HEK293 (cell line): Measurements from ENCODE around the gene CCDC158.

ENCODE experiments used
- CTCF ChIA-PET: fragments of 350-600 bp; formaldehyde crosslinking; extraction: SDS; loops from one replicate; lab custom pipeline; 2021; ENCODE audit warnings: antibody characterized with exemption; lab: Yijun Ruan, JAX
- POLR2A ChIA-PET: fragments of 300-600 bp; formaldehyde crosslinking; extraction: SDS; loops from one replicate; lab custom pipeline; 2020; ENCODE audit warnings: antibody characterized with exemption, inconsistent platforms; lab: Yijun Ruan, JAX
- H3K27ac ChIP-seq: fragments of 200-500 bp; sonication (Bioruptor generic); 2 replicates; pipeline ENCODE4 v1.5.1; 2014; ENCODE audit warnings: low read depth, low read length, control low read depth, inconsistent platforms; ENCODE audit errors: extremely low read depth
- H3K36me3 ChIP-seq, 2 experiments: fragments of 200-500 bp in 1 of 2; sonication (Bioruptor generic) in 1 of 2; 1 replicate in 1 of 2; 2 replicates in 1 of 2; pipeline ENCODE4 v1.5.1; 2014 to 2017; ENCODE audit warnings: inconsistent platforms in 2 of 2, low read length in 2 of 2; ENCODE audit not compliant: control insufficient read depth in 2 of 2, insufficient read depth in 1 of 2
- H3K4me1 ChIP-seq: fragments of 200-500 bp; sonication (Bioruptor generic); 2 replicates; pipeline ENCODE4 v1.5.1; 2014; ENCODE audit warnings: mild to moderate bottlenecking, low read length, inconsistent platforms; ENCODE audit not compliant: control insufficient read depth, insufficient read depth
- H3K4me3 ChIP-seq: 2 replicates; pipeline ENCODE4 v1.5.1; 2011; ENCODE audit warnings: low read depth, mild to moderate bottlenecking, control low read depth, low read length, moderate library complexity
- H3K9me3 ChIP-seq: fragments of 200-500 bp; sonication (Bioruptor generic); 2 replicates; pipeline ENCODE4 v1.5.1; 2014; ENCODE audit warnings: low read depth, low read length, inconsistent platforms; ENCODE audit not compliant: control insufficient read depth, insufficient read depth
- GLI2 ChIP-seq: fragments of 450-650 bp; formaldehyde crosslinking; IDR thresholded peaks from 2 replicates; pipeline ENCODE4; 2017; ENCODE audit warnings: missing biosample characterization, missing genetic modification characterization, low read depth, borderline replicate concordance
- GLI4 ChIP-seq: fragments of 450-650 bp; formaldehyde crosslinking; IDR thresholded peaks from 2 replicates; pipeline ENCODE4 v1.5.1; 2016; ENCODE audit warnings: missing biosample characterization, missing genetic modification characterization
- INSM2 ChIP-seq: fragments of 450-650 bp; formaldehyde crosslinking; IDR thresholded peaks from 2 replicates; pipeline ENCODE4 v1.5.1; 2016; ENCODE audit warnings: missing biosample characterization, missing genetic modification characterization
- PRDM1 ChIP-seq: fragments of 450-650 bp; formaldehyde crosslinking; IDR thresholded peaks from 2 replicates; pipeline ENCODE4; 2016; ENCODE audit warnings: missing biosample characterization, missing genetic modification characterization
- RBAK ChIP-seq: fragments of 450-650 bp; formaldehyde crosslinking; IDR thresholded peaks from 2 replicates; pipeline ENCODE4 v1.5.1; 2016; ENCODE audit warnings: missing biosample characterization, missing genetic modification characterization
- ZBTB44 ChIP-seq: fragments of 450-650 bp; IDR thresholded peaks from 2 replicates; pipeline ENCODE4 v1.5.1; 2018; ENCODE audit warnings: missing biosample characterization, mild to moderate bottlenecking, missing genetic modification characterization
- ZNF146 ChIP-seq: fragments of 450-650 bp; formaldehyde crosslinking; IDR thresholded peaks from 2 replicates; pipeline ENCODE4 v1.5.1; 2016; ENCODE audit warnings: missing biosample characterization, missing genetic modification characterization
- ZNF155 ChIP-seq: fragments of 450-650 bp; formaldehyde crosslinking; IDR thresholded peaks from 2 replicates; pipeline ENCODE4 v1.5.1; 2016; ENCODE audit warnings: missing biosample characterization, missing genetic modification characterization
- ZNF24 ChIP-seq: fragments of 450-650 bp; formaldehyde crosslinking; IDR thresholded peaks from 2 replicates; pipeline ENCODE4 v1.5.1; 2016; ENCODE audit warnings: missing biosample characterization, missing genetic modification characterization
- ZNF274 ChIP-seq, 2 experiments: fragments of 200-500 bp in 1 of 2; fragments of 450-650 bp in 1 of 2; sonication (Bioruptor generic) in 1 of 2; formaldehyde crosslinking in 1 of 2; IDR thresholded peaks; 2 replicates each; pipeline versions ENCODE4 v1.5.1 to v1.6.1; 2014 to 2016; ENCODE audit warnings: borderline replicate concordance in 1 of 2, inconsistent platforms in 1 of 2, low read length in 1 of 2, missing biosample characterization in 1 of 2, missing genetic modification characterization in 1 of 2
- ZNF549 ChIP-seq: fragments of 450-650 bp; IDR thresholded peaks from 2 replicates; pipeline ENCODE4 v1.5.1; 2018; ENCODE audit warnings: missing biosample characterization, missing genetic modification characterization, mild to moderate bottlenecking, inconsistent platforms, moderate library complexity
- ZNF560 ChIP-seq: fragments of 450-650 bp; formaldehyde crosslinking; IDR thresholded peaks from 2 replicates; pipeline ENCODE4 v1.5.1; 2017; ENCODE audit warnings: missing biosample characterization, missing genetic modification characterization, borderline replicate concordance
- ZNF585B ChIP-seq: fragments of 450-650 bp; formaldehyde crosslinking; IDR thresholded peaks from 2 replicates; pipeline ENCODE4 v1.5.1; 2016; ENCODE audit warnings: missing biosample characterization, missing genetic modification characterization
- ZNF660 ChIP-seq: fragments of 450-650 bp; IDR thresholded peaks from 2 replicates; pipeline ENCODE4 v1.5.1; 2018; ENCODE audit warnings: missing biosample characterization, mild to moderate bottlenecking, missing genetic modification characterization
- ZNF677 ChIP-seq: fragments of 450-650 bp; IDR thresholded peaks from 2 replicates; pipeline ENCODE4 v1.5.0; 2018; ENCODE audit warnings: missing biosample characterization, mild to moderate bottlenecking, missing genetic modification characterization, moderate library complexity
- ZNF76 ChIP-seq: fragments of 450-650 bp; formaldehyde crosslinking; IDR thresholded peaks from 2 replicates; pipeline ENCODE4; 2016; ENCODE audit warnings: low read depth, missing biosample characterization, missing genetic modification characterization, borderline replicate concordance
- ZNF776 ChIP-seq: fragments of 450-650 bp; formaldehyde crosslinking; IDR thresholded peaks from 2 replicates; pipeline ENCODE4 v1.5.0; 2017; ENCODE audit warnings: missing biosample characterization, missing genetic modification characterization, borderline replicate concordance
- ZSCAN30 ChIP-seq: fragments of 450-650 bp; IDR thresholded peaks from 2 replicates; pipeline ENCODE4 v1.5.1; 2018; ENCODE audit warnings: missing biosample characterization, mild to moderate bottlenecking, missing genetic modification characterization, moderate library complexity
- TF ChIP-seq, protein P1 (sequence below): fragments of 450-650 bp; formaldehyde crosslinking; IDR thresholded peaks from 2 replicates; pipeline ENCODE4 v1.5.1; 2016; ENCODE audit warnings: missing biosample characterization, missing genetic modification characterization, low read depth
- TF ChIP-seq, protein P2 (sequence below): fragments of 450-650 bp; formaldehyde crosslinking; IDR thresholded peaks from 2 replicates; pipeline ENCODE4 v1.5.1; 2016; ENCODE audit warnings: missing biosample characterization, missing genetic modification characterization
- TF ChIP-seq, protein P3 (sequence below): fragments of 450-650 bp; formaldehyde crosslinking; IDR thresholded peaks from 2 replicates; pipeline ENCODE4 v1.5.1; 2016; ENCODE audit warnings: missing biosample characterization, missing genetic modification characterization

Gene CCDC158

DNA sequence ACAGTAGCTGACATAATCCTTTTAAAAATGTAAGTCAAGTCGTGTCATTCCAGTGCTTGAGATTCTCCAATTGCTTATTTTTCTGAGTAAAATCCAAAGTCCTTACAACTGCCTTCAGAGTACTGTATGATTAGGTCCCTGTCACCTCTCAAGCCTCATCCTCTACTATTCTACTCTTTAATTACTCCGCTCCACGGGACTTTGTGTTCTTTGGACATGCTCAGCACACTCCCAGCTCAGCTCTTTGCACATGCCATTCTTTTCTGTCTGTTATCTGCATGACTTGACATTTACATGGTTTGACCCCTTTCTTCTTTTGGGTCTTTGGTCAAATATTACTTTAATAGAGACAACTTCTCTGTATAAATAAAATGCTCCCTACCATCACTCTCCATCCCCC is 154.3 kb downstream of the CCDC158 start:
- no peaks in the 10 kb centered on the region for H3K36me3 ChIP-seq
- no peak overlapping the region for H3K4me3 ChIP-seq
- H3K27ac ChIP-seq, result no peak overlapping the region
- no peaks in the 10 kb centered on the region for H3K4me1 ChIP-seq
- ChIA-PET CTCF (no interaction called here), POLR2A (no interaction called here)
- H3K9me3 ChIP-seq, result no peaks in the 10 kb centered on the region
- TF ChIP-seq PRDM1 (tag by site-specific recombination), result no peak
- TF ChIP-seq ZNF776 (tag by site-specific recombination), result no peak
- TF ChIP-seq ZNF660 (tag by site-specific recombination), result no peak
- TF ChIP-seq RBAK, result no peak
- no peak for TF ChIP-seq ZNF155
- no peak for TF ChIP-seq ZSCAN30
- TF ChIP-seq ZNF24, result no peak
- TF ChIP-seq ZNF76, result no peak
- TF ChIP-seq ZNF677, result no peak
- no peak for TF ChIP-seq ZBTB44
- TF ChIP-seq ZNF549 (tag by site-specific recombination), result no peak
- no peak for TF ChIP-seq ZNF146 (tag by site-specific recombination)
- TF ChIP-seq, protein P1, sequence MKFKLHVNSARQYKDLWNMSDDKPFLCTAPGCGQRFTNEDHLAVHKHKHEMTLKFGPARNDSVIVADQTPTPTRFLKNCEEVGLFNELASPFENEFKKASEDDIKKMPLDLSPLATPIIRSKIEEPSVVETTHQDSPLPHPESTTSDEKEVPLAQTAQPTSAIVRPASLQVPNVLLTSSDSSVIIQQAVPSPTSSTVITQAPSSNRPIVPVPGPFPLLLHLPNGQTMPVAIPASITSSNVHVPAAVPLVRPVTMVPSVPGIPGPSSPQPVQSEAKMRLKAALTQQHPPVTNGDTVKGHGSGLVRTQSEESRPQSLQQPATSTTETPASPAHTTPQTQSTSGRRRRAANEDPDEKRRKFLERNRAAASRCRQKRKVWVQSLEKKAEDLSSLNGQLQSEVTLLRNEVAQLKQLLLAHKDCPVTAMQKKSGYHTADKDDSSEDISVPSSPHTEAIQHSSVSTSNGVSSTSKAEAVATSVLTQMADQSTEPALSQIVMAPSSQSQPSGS (tag by site-specific recombination), result no peak
- TF ChIP-seq GLI4 (tag by site-specific recombination), result no peak
- TF ChIP-seq, protein P2, sequence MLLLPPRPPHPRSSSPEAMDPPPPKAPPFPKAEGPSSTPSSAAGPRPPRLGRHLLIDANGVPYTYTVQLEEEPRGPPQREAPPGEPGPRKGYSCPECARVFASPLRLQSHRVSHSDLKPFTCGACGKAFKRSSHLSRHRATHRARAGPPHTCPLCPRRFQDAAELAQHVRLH (tag by site-specific recombination), result no peak
- no peak for TF ChIP-seq ZNF585B
- TF ChIP-seq, all 188 proteins: peak for 0

DNA sequence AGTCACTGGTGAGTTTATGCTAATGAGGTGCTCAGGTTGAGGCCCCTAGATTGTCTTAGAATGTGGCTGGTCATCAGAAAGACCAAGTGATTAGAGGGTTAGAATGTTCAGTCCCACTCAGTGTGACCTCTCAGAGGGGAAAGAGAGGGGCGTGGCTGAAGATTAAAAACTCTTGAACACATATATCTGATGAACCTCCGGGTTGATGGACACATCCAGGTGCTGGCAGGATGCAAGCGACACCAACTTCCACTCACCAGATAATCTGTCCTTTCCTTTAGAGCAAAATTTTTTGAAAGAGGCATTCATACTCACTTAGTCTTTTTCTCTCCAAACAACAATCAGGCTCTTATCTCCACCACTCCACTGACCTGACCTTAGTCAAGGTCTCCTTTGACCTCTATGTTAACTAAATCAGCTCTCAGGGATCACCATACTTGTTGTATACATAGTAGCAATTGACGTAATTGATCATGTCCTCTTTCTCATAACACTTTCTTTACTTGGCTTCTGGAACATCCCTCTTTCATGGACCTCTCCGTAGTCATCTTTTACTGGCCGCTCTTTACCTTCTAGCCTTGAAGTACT is 155.2 kb downstream of the CCDC158 start:
- TF ChIP-seq GLI2 (tag by site-specific recombination), result no peak
- TF ChIP-seq INSM2 (tag by site-specific recombination), result no peak
- no peak for TF ChIP-seq ZNF76
- TF ChIP-seq ZNF660 (tag by site-specific recombination), result no peak
- TF ChIP-seq, protein P3, sequence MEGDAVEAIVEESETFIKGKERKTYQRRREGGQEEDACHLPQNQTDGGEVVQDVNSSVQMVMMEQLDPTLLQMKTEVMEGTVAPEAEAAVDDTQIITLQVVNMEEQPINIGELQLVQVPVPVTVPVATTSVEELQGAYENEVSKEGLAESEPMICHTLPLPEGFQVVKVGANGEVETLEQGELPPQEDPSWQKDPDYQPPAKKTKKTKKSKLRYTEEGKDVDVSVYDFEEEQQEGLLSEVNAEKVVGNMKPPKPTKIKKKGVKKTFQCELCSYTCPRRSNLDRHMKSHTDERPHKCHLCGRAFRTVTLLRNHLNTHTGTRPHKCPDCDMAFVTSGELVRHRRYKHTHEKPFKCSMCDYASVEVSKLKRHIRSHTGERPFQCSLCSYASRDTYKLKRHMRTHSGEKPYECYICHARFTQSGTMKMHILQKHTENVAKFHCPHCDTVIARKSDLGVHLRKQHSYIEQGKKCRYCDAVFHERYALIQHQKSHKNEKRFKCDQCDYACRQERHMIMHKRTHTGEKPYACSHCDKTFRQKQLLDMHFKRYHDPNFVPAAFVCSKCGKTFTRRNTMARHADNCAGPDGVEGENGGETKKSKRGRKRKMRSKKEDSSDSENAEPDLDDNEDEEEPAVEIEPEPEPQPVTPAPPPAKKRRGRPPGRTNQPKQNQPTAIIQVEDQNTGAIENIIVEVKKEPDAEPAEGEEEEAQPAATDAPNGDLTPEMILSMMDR, result no peak
- no peak for TF ChIP-seq ZNF560 (tag by site-specific recombination)
- no peak for TF ChIP-seq ZNF274 (IDR thresholded peaks at IDR 0.05; ENCODE audit: low read length)
- TF ChIP-seq ZNF274 (tag by site-specific recombination; IDR thresholded peaks at IDR 0.05; ENCODE audit: borderline replicate concordance), result no peak
- no peaks in the 10 kb centered on the region for H3K9me3 ChIP-seq
- no peaks in the 10 kb centered on the region for H3K36me3 ChIP-seq
- CTCF ChIA-PET, result no interaction called here
- H3K27ac ChIP-seq, result no peak overlapping the region
- H3K4me1 ChIP-seq, result no peaks in the 10 kb centered on the region
- POLR2A ChIA-PET, result no interaction called here
- no peak overlapping the region for H3K4me3 ChIP-seq
